ENCODE results near the gene MAST4.
"Not testable (repeated sequence)": the region's sequence is repeated elsewhere in the genome, so short reads cannot be mapped to it uniquely, and the experiment has no call there.

The MAST4 gene

GRCh38 chr5:66652818-66653217 is 56.6 kb downstream of the MAST4 start:
- DNase-seq, result no peak

- no peak for DNase-seq
Observed at GRCh38 chr5:66653325-66653724, 57.1 kb downstream of the MAST4 start.

- DNase-seq, result no peak
Observed at GRCh38 chr5:66655395-66656324, 59.5 kb downstream of the MAST4 start.

- DNase-seq, result no peak
Observed at GRCh38 chr5:66658516-66658915, 62.3 kb downstream of the MAST4 start.

- no peak for DNase-seq
Observed at GRCh38 chr5:66659780-66660179, 63.6 kb downstream of the MAST4 start.

GRCh38 chr5:66660396-66660795 is 64.2 kb downstream of the MAST4 start:
- DNase-seq, result no peak

- no peak for DNase-seq
Observed at GRCh38 chr5:66661149-66661548, 65.0 kb downstream of the MAST4 start.

GRCh38 chr5:66666778-66667177 is 70.6 kb downstream of the MAST4 start:
- no peak for DNase-seq

- DNase-seq, result no peak
Observed at GRCh38 chr5:66669086-66669861, 73.1 kb downstream of the MAST4 start.

- DNase-seq, result no peak
Observed at GRCh38 chr5:66669862-66670195, 73.6 kb downstream of the MAST4 start.

GRCh38 chr5:66671305-66671704 is 75.1 kb downstream of the MAST4 start:
- DNase-seq, result no peak

GRCh38 chr5:66674802-66675201 is 78.6 kb downstream of the MAST4 start:
- DNase-seq, result no peak

- DNase-seq, result no peak
Observed at GRCh38 chr5:66675406-66675805, 79.2 kb downstream of the MAST4 start.

- DNase-seq, result no peak
Observed at GRCh38 chr5:66680221-66680620, 84.0 kb downstream of the MAST4 start.

GRCh38 chr5:66680804-66681203 is 84.6 kb downstream of the MAST4 start:
- DNase-seq, result no peak

GRCh38 chr5:66684663-66685062 is 88.5 kb downstream of the MAST4 start:
- DNase-seq, result no peak

GRCh38 chr5:66689522-66690220 is 93.5 kb downstream of the MAST4 start:
- no peak for DNase-seq

- no peak for DNase-seq
Observed at GRCh38 chr5:66694036-66694435, 97.8 kb downstream of the MAST4 start.

GRCh38 chr5:66695840-66696239 is 99.6 kb downstream of the MAST4 start:
- not testable (repeated sequence) for DNase-seq

GRCh38 chr5:66697796-66698564 is 101.8 kb downstream of the MAST4 start:
- DNase-seq, result no peak

GRCh38 chr5:66701244-66701643 is 105.1 kb downstream of the MAST4 start:
- DNase-seq, result no peak

- no peak for DNase-seq
Observed at GRCh38 chr5:66702426-66702825, 106.2 kb downstream of the MAST4 start.
